Measurements from ENCODE around the gene TOR4A. TPM values are rescaled to one million over a fixed set of nuclear protein-coding genes. Genes with fewer than 3 reads are reported as not detected.

The TOR4A gene
- total and polyA plus RNA-seq, 2 donors (not counting 1 experiment from before 2014, with no cell fraction given): 8.3 to 15.3 TPM

DNA sequence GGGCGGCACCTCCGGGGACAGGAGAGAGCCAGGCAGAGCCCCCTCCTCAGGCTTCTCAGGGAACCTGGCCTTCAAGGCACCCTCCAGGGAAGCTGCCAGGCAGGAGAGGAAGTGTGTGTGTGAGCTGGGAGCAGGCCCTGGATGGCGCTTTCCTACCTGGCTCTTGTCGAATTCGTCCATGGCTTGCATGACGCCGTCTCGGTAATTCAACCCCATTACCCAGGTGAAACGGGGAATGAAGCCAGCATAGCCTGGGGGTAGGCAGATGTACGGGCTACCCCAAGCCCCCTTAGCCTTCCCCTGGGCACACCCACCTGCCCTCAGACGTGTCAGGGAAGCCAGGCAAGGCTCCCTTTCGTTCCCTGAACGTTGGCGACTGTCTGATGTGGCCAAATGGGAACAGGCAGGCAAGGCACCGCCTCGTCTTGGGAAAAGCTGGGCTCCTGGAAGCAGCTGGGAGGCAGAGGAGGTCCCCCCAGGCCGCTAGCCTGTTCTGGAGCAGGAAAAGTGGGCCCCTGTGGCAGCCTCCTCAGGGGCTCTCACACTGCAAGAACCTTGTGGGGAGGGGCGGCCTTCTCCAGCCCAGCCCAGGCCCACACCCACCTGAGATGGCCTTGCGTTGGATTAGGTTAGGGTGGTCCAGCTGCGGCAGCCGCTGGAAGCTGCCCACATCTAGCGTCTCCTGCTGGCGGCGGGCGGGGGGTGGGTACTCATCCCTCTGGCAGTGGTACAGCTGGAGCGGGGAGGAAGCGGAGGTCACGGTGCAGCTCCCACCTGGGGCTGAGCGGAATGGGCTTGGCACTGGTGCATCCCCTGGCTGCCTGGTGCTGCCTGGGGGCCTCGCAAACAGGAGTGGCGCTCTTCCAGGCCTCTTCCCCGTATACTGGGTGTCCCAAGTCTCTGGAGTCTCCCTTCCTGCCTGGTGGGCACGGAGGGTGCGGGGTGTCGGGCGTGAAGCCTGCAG, 32.8 kb upstream of the TOR4A start:
- WGBS (ENCODE audit: insufficient coverage): 90% methylated on average over 34 of the region's 36 CpGs
- Mint-ChIP-seq H3K4me3 (no peak overlapping the region), H3K4me1 (peaks cover 22% of the 10 kb centered on the region), H3K27me3 (no peaks in the 10 kb centered on the region), H3K27ac (no peak overlapping the region), H3K9me3 (ENCODE audit: insufficient read depth) (no peaks in the 10 kb centered on the region)
- H3K36me3 ChIP-seq (replicated peaks in 1 of 2; ENCODE audit: control extremely low read depth in 1 of 2, control insufficient read depth in 1 of 2, extremely low read depth in 1 of 2, insufficient read depth in 2 of 2, low read length in 1 of 2): peaks cover 0 to 20% of the 10 kb centered on the region in 2 experiments
- H2AFZ ChIP-seq (ENCODE audit: insufficient read depth, low read depth, low read length, poor library complexity, severe bottlenecking): no peak overlapping the region
- H3K27ac ChIP-seq (ENCODE audit: low read length in 2 of 2): no peak overlapping the region
- ChIA-PET POLR2A (interaction anchor here (0.6 kb wide), 1 partner anchor 203 kb away, joined by 3 read pairs; no protein-coding TSS in a partner anchor), CTCF (interaction anchor here (1.1 kb wide), 1 partner anchor 198 kb away, joined by 3 read pairs; no protein-coding TSS in a partner anchor)
- H3K27me3 ChIP-seq (replicated peaks in 1 of 4; ENCODE audit: control extremely low read depth in 1 of 4, control insufficient read depth in 3 of 4, insufficient read depth in 4 of 4, low read length in 3 of 4): no peaks in the 10 kb centered on the region
- intact Hi-C loops (cut with micrococcal nuclease): no loop called here
- H3K4me2 ChIP-seq (replicated peaks; ENCODE audit: low read depth, low read length, poor library complexity, severe bottlenecking): no peak overlapping the region
- H3K79me2 ChIP-seq (ENCODE audit: control insufficient read depth, insufficient read depth, low read length): peaks cover 32% of the 10 kb centered on the region
- no peak overlapping the region for H3K4me3 ChIP-seq (ENCODE audit: control extremely low read depth in 1 of 5, extremely low read depth in 1 of 5, insufficient read depth in 1 of 5, low read depth in 2 of 5, low read length in 4 of 5)
- no peak for TF ChIP-seq EZH2 (IDR thresholded peaks at IDR 0.05; ENCODE audit: borderline replicate concordance, insufficient read depth, low read depth, low read length, poor library complexity, severe bottlenecking)
- TF ChIP-seq, protein P1, sequence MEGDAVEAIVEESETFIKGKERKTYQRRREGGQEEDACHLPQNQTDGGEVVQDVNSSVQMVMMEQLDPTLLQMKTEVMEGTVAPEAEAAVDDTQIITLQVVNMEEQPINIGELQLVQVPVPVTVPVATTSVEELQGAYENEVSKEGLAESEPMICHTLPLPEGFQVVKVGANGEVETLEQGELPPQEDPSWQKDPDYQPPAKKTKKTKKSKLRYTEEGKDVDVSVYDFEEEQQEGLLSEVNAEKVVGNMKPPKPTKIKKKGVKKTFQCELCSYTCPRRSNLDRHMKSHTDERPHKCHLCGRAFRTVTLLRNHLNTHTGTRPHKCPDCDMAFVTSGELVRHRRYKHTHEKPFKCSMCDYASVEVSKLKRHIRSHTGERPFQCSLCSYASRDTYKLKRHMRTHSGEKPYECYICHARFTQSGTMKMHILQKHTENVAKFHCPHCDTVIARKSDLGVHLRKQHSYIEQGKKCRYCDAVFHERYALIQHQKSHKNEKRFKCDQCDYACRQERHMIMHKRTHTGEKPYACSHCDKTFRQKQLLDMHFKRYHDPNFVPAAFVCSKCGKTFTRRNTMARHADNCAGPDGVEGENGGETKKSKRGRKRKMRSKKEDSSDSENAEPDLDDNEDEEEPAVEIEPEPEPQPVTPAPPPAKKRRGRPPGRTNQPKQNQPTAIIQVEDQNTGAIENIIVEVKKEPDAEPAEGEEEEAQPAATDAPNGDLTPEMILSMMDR (IDR thresholded peaks at IDR 0.05): no peak
- DNase-seq (no peak), ATAC-seq (ENCODE audit: low read depth) (no peak)
- no peak overlapping the region for H3K9ac ChIP-seq (ENCODE audit: low read length)
- peaks cover 12 to 16% of the 10 kb centered on the region in 2 donors for H3K4me1 ChIP-seq (ENCODE audit: control insufficient read depth in 2 of 2, insufficient read depth in 2 of 2, low read length in 2 of 2)
- H3K9me3 ChIP-seq (ENCODE audit: control extremely low read depth in 1 of 3, control insufficient read depth in 2 of 3, insufficient read depth in 1 of 3, low read length in 2 of 3): no peaks in the 10 kb centered on the region
- H4K20me1 ChIP-seq (ENCODE audit: control insufficient read depth, insufficient read depth, low read length, poor library complexity, severe bottlenecking): peaks cover 28% of the 10 kb centered on the region

All from B cell (primary cell).